GM19025 (cell line): ENCODE results near the gene GABRQ.
A peak's percentile ranks its signal among the peaks of the same experiment; 100 is the strongest.
"Not testable (repeated sequence)": the region's sequence is repeated elsewhere in the genome, so short reads cannot be mapped to it uniquely, and the experiment has no call there.

Source experiments
- ATAC-seq: cut with Tn5 transposase; IDR thresholded peaks from one replicate; pipeline ENCODE4 v1.9.1; 2021; ENCODE audit warnings: mild to moderate bottlenecking, low read depth, moderate library complexity; ENCODE audit not compliant: unreplicated experiment

The GABRQ gene

GRCh38 chrX:152656890-152657289 is 19.2 kb downstream of the GABRQ start:
- ATAC-seq, result no peak

GRCh38 chrX:152658302-152658701 is 20.6 kb downstream of the GABRQ start:
- ATAC-seq, result no peak

GRCh38 chrX:152663086-152663485 is 25.4 kb downstream of the GABRQ start:
- ATAC-seq, result no peak

GRCh38 chrX:152674135-152674534 is 36.4 kb downstream of the GABRQ start:
- no peak for ATAC-seq

GRCh38 chrX:152674652-152675051 is 37.0 kb downstream of the GABRQ start:
- ATAC-seq, result not testable (repeated sequence)

GRCh38 chrX:152681012-152681411 is 43.3 kb downstream of the GABRQ start:
- ATAC-seq, result peak; percentile 61

- ATAC-seq, result not testable (repeated sequence)
These were observed 60.5 kb downstream of the GABRQ start, which contains the start of gene MAGEA3 for GRCh38 chrX:152697952-152698931. TSS of gene MAGEA3 (plus strand) at chrX:152698794. CDS start at chrX:152700833, 2,039 bp downstream.

GRCh38 chrX:152700390-152700789 is 62.7 kb downstream of the GABRQ start:
- ATAC-seq, result not testable (repeated sequence)

- ATAC-seq, result not testable (repeated sequence)
These were observed 68.8 kb downstream of the GABRQ start for GRCh38 chrX:152706500-152706899.
